GM21390 (cell line): Measurements from ENCODE around the gene PTBP1.

Source experiments
- ATAC-seq: cut with Tn5 transposase; IDR thresholded peaks from one replicate; pipeline ENCODE4 v1.9.1; 2021; ENCODE audit not compliant: unreplicated experiment

Gene PTBP1

DNA sequence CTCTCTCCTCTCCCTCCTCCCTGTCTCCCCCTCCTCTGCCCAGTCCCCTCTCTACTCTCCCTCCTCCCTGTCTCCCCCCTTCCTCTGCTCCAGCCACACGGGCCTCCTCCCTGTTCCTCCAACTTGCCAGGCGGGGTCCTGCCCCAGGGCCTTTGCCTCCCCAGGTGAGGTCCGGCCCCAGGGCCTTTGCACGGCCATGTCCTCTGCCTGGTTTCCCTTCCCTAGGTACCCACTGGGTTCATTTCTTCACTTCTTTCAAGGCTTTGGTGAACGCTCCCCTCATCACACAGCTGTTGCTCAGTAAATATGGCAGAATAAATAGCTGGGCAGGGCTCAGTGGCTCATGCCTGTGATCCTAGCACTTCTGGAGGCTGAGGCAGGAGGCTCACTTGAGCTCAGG is 25.2 kb upstream of the PTBP1 start:
- ATAC-seq: no peak

DNA sequence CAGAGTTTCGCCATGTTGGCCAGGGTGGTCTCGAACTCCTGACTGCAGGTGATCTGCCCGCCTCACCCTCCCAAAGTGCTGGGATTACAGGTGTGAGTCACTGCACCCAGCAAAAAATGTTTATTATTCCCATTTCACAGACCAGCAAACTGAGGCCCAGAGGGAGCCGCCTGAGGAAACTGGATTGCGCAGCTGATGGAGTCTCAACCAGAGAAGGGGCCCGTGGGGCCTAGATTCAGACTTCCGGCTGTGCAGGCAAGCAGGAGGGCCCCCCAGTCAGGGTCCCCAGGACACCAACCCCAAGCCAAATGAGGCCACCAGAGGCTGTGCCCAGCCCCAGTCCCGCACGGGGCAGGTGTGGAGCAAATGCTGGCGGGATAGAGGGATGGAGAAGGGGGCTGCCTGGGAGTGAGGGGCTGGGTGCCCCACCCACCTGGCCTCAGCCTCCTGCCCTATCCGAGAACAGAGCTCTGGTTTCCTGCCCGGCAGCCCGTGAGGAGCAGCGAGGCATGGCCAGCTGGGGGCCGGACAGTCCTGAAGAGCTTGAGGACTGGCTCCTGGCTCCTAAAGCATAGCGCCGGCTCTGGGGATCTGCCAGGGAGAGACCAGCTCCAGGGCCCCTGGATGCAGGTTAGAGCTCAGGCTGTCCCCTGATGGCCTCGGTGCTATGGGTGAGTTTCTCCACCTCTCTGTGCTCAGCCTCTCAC is 24.4 kb upstream of the PTBP1 start:
- no peak for ATAC-seq

DNA sequence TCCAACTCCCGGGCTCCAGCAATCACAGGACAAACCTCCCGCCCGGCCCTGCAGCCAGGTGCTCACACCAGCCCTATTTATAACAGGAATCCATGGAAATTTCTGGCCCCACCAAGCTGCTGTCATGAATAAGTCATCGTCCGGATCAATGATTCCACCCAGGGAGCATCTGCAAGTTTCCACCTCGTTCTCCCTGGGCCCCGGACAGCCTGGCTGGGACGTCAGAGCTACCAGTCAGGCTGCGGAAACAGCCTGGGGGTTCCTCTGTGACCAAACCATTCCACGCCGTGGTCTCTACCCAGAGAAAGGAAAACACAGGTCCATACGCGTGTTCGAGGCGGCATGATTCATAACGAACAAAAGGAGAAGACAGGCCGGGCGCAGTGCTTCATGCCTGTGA is 20.7 kb upstream of the PTBP1 start:
- ATAC-seq: no peak

DNA sequence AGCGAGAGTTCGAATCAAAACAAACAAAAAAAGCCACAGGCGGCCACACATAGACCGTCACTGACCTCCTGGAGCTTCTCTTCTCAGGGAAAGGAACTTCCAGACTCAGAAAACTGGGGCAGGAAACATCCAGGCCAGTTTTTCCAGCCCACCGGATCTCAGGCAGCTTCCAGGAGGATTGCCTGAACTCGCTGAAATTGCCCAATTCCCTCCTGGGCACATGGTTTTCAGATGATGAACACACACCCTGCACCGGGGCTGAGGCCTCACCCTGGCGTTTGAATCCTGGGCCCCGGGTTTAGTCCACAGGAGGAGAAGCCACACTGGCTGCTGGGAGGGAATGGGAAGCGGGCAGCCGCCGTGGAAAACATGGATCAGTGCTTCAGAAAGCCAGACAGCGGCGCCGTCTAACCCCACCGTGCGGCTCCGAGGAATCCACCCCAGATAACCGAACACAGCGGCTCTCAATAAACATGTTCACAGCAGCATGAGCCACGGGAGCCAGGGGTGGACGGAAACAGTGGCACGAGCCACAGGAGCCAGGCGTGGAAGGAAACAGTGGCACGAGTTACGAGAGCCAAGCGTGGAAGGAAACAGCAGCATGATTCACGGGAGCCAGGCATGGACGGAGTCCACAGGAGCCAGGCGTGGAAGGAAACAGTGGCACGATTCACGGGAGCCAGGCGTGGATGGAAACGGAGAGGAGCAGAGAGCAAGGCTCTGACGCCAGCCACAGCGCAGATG is 18.2 kb upstream of the PTBP1 start:
- ATAC-seq: no peak

DNA sequence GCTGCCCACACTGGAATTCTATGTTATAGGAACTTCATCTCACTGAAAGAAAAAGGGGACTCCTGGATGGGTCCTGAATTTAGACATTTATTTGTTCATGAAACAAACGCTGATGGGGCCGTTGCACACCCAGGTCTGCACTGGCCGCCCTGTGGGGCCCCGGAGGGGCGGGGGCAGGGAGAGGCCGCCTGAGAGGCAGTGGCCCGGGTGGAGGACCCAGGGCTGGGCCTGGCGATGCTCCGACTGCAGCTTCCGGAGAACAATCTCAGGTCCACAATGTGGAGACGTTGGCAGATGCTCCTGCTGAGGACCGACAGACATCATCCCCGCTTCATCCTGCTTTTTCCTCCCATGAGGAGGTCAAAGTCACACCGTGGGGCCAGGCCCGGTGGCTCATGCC is 16.3 kb upstream of the PTBP1 start:
- no peak for ATAC-seq

DNA sequence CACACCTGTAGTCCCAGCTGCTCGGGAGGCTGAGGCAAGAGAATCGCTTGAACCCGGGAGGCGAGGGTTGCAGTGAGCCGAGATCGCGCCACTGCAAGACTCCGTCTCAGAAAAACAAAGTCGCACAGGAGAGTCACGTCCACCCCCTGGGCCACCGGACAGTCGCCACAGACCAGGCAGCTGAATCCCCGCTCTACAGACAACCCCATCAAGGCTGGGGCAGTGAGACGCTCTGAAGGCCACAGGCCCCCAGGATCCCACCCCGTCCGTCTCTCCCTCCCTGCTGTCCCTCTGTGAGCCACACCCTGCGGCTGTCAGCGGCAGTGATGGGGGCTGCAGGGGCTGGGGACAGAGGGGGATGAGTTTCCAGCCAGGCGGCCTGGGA is 15.5 kb upstream of the PTBP1 start:
- ATAC-seq: no peak

DNA sequence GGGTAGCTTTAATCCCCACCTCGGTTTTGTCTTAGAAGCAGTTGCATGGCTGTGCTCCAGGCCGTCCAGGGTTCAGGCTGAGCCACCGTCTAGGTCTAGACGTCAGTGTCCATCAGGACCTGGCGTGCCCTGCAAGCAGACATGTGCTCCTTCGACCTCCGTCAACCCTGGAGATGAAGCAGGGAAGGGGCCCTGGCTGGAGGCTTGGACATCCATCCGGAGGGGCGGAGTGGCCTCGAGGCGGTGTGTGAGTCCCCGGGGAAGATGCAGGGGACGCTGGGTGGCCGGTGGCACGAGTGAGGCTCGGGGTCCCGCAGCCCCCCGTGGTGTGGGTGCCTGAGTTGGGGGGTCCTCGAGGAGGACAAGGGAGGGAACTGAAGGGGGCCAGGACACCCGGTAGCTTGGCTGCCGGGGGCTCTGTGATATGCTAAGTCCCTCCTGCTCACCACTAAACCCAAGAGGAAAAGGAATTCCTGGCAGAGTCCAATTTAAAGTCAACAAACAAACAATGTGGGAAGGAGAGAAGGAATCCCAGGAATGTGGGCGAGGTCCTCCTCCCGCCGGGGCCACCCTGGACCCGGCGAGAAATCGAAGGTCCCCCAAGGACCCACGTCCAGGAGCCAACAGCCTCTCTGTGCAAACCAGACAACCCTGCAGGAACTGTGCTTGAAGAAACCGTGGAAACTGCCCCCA is 14.9 kb upstream of the PTBP1 start:
- no peak for ATAC-seq

DNA sequence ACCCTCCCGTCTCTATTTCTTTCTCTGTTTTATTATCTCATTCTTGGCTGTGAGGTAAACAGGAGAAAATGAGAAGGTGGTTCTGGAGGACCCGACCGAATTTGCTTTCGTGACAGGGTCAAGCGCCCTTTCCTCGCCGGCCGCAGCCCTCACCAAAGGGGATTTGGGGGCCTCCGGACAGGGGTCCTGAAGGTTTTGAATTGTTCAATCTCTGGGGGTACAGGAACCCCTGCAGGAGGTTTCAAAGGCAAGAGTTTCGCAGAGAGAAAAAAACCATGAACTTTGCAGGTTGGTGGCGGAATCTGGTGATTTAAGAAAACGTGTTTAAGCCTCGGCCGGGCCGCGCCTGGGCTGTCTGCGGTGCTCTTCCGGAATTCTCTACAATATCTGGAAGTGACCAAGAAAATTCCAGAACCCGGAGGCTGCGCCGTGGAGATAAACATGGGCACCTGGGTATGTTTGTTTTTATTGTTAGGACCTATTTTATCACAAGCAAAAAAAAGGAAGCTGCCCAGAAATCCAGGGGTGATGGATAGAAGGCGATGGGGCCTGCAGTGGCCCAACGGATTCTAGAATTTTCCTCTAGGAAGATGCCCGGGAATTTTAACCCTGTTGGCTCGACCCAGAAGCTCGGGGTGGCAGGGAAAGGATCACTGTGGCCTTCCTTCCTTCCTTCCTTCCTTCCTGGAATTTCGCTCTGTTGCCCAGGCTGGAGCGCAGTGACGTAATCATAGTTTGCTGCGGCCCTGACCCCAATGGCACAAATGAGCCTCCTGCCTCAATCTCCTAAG is 14.2 kb upstream of the PTBP1 start:
- no peak for ATAC-seq

DNA sequence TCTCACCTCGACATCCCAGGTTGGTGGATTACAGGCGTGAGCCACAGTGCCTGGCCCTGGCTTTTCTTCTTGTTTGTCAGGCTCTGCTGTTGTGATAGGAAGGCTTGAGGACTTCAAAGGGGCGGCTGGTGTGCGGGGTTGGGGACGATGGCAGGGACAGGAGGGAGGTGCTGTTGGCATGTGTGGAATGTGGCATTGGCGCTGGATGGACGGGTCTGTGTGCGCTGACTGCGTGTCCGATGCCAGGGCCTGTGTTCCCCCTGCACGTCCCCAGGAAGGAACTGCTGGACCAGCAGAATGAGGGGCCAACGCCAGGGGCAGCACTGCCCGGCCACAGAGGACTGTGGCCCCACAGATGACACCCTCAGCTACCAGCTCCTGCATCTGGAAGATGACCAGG is 12.7 kb upstream of the PTBP1 start:
- ATAC-seq: no peak

DNA sequence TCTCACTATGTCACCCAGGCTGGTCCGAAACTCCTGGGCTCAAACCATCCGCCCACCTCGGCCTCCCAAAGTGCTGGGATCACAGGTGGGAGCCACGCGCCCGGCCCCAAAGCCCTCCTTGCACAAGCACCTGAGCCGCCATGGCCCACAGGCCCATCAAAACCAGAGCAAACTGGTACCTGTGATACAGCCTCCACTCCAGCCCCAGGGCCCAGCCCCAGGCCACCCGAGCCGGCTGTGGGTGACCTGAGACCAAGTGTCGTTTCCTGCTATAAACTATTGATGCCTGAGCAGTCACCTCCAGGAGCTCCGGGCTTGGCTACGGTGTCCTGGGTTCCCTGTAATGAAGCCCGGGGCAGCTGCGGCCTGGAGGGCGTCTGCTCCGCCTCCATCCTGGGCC is 9.7 kb upstream of the PTBP1 start:
- ATAC-seq: no peak

DNA sequence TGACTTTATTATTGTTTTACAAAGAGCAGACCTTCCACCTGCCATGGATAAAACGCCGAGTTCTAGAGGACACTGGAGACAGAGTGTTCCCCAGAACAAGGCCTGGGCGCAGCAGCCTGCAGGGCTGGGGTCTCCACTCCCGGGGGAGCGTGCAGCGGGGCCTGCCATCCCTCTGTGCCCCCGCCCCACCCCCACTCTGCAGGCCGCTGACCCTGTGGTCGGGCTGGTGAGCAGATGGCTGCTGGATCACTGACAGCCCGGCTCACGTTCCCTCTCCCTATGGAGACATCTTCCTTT is 8.6 kb upstream of the PTBP1 start:
- ATAC-seq: no peak

DNA sequence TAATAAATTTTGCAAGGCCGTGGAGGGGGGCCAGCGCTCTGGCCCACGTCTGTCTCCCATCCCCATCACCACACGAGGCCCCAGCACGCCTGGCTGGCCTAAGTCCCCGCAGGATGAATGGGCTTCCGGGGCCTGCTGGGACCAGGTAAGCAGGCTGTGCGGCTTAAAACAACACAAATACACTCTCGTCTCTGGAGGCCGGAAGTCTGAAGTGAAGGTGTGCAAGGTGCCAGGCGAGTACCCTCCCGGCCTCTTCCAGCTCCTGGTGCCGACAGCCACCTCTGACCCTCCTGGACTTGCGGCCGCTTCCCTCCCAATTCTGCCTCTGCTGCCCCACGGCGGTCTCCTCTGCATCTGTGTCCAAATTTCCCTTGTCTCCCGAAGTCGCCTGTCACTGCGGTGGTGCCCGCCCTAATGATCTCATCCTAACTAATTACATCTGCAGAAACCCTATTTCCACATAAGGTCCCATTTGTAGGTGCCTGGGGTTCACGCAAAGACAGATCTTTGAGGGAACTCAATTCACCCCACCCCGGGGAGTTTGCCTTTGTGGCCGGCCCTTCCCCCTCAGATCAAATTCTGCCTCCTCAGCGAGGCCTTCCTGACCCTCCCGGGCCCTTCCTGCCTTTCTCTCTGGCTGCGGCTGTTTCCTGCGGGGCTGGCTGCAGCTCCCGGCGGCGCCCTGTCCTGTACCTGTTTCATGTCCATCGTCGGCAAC is 8.1 kb upstream of the PTBP1 start:
- no peak for ATAC-seq

DNA sequence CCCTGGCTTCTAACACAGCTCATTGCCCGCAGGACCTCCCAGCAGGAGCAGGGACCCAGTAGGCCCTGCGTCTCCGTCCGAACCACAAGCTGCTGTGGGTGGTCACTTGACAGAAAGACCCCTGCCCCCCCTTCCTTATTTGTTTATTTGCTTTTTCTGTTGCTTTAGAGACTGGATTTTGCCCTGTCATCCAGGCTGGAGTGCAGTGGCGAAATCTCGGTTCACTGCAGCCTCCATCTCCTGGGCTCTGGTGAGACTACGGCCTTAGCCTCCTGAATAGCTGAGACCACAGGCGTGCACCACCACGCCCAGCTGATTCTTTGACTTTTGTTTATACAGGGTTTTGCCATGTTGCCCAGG is 7.6 kb upstream of the PTBP1 start:
- no peak for ATAC-seq

DNA sequence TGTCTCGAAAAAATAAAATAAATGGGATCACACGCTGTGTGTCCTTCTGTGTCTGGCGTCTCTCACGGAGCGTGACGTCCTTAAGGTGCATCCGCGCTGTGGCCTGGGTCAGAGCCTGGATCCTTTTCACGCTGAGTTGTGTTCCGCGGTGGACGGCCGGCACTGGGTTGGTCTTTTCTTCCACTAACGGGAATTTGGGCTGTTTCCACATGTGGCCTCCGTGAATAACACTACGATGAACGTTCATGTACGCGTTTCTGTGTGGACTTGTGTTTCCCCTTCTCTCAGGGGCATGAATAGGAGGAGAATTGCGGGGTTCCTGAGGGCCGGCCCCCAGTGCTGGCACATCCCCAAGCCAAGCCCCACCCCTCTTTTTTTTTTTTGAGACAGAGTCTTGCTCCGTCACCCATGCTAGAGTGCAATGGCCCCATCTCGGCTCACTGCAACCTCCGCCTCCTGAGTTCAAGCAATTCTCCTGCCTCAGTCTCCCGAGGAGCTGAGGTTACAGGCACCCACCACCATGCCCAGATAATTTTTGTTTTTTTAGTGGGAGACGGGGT is 6.2 kb upstream of the PTBP1 start:
- no peak for ATAC-seq

DNA sequence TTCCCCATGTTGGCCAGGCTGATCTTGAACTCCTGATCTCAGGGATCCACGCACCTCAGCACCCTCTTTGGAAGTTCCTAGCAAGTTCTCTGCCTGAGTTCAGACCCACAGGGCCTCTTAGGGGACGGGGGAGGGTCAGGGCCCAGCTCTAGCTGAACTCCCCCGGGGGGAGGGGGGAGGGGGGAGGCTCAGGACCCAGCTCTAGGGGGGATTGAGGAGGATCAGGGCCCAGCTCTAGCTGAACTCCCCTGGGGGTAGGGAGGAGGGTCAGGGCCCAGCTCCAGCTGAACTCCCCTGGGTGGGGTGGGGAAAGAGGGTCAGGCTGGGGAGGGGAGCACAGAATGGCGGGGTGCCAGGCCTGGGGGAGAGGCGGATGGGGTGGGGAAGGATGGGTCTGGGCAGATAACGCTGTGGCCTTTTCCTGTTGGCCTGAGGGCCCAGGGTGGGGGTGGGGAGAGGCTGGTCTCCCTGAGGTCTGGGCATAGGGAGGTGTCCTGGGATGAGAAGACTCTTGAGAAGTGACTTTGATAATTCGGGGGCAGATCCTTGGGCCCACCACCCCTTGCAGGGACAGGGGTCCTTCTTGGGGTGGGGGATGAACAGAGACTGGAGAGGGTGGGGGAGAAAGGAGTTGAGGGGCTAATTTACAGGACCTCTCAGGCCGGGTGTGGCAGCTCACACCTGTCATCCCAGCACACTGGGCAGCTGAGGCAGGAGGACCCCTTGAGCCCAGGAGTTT is 5.5 kb upstream of the PTBP1 start:
- no peak for ATAC-seq

DNA sequence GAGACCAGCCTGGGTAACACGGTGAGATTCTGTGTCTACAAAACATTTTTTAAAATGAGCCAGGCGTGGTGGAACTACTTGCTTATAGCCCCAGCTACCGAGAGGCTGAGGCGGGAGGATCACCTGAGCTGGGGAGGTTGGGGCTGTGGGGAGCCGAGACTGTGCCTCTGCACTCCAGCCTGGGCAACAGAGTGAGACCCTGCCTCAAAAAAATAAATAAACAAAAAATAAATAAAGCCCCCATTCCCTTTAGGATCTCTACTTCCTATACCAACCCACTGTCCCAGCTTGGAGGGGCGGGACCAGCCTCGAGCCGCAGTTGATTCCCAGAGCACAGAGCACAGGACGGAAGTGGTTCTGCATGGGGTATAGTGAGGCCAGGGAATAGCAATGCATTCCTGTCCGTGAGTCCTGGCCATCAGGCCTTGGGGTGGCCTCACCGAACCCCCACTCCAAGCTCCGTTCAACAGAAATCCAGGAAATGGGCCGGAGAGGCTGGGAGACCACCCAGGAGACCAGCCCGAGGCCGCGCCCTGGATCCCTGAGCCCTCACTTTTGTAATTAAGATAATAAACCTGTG is 4.9 kb upstream of the PTBP1 start:
- no peak for ATAC-seq

DNA sequence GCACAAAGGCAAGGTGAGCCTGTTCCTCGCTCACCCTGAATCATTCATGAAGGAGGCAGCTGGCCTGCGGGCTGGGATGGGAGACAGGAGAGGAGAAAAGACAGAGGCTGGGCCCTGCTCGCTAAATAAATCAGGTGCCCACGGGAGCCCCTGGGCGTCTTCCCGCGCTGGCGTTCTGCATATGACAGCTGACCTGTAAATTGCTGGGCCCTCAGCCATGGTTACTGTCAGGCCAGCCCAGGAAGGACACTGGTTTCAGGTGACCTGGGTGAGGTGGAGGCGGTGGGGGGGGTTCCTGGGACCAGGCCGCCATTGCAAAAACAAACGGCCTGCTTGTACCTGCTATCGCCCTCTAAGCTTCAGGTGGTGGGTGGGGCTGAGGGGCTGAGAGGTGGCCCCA is 3.4 kb upstream of the PTBP1 start:
- ATAC-seq: no peak

DNA sequence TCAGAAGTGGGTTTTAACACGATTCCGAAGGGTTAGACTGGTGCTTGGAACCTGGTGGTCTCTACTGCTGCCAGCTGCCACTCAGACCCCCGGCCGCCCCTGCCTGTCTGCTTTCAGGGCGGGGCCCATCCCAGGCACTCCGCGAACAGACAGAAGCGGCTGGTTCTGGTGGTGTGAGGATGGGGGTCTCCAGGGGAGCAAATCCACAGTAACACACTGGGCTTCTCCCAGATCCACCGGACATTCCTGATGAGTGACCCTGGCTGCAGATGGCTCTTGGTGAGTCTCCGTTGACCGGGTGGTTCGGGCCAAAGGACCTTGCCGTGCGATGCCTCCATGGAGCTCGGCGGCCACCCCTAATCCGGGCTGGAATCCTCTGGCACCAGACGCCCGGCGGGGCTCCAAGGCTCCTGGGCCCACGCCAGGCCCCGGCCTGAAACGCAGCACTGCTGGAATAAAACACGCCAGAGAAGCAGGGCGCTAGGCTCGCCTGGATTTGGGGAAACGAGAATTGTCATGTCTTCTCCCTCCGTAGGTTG is 2.1 kb upstream of the PTBP1 start:
- ATAC-seq: no peak
